ENCODE results near the gene MEN1.

MEN1 gene

GRCh38 chr11:64762674-64763525 is 47.5 kb downstream of the MEN1 start:
- DNase-seq (ENCODE audit: low read depth in 2 of 2) = no peak

- DNase-seq (ENCODE audit: low read depth in 2 of 2) = no peak
Measured at GRCh38 chr11:64762277-64762673, 48.1 kb downstream of the MEN1 start.

GRCh38 chr11:64760759-64761420 is 49.5 kb downstream of the MEN1 start:
- no peak for DNase-seq (ENCODE audit: low read depth in 2 of 2)

- no peak for DNase-seq (ENCODE audit: low read depth in 2 of 2)
Measured at GRCh38 chr11:64759722-64760719, 50.3 kb downstream of the MEN1 start, which contains the start of gene PYGM. TSS of gene PYGM (minus strand) at chr11:64759974. CDS start at chr11:64759898, 76 bp downstream.

GRCh38 chr11:64759131-64759721 is 51.1 kb downstream of the MEN1 start:
- no peak for DNase-seq (ENCODE audit: low read depth in 2 of 2)

- DNase-seq (ENCODE audit: low read depth in 2 of 2) = no peak
Measured at GRCh38 chr11:64758330-64759079, 51.8 kb downstream of the MEN1 start.

- DNase-seq (ENCODE audit: low read depth in 2 of 2) = no peak
Measured at GRCh38 chr11:64757549-64758329, 52.6 kb downstream of the MEN1 start.

GRCh38 chr11:64755681-64756361 is 54.5 kb downstream of the MEN1 start:
- DNase-seq (ENCODE audit: low read depth in 2 of 2) = no peak

- no peak for DNase-seq (ENCODE audit: low read depth in 2 of 2)
Measured at GRCh38 chr11:64754919-64755662, 55.3 kb downstream of the MEN1 start.

- DNase-seq (ENCODE audit: low read depth in 2 of 2) = no peak
Measured at GRCh38 chr11:64754124-64754918, 56.0 kb downstream of the MEN1 start.

All from activated CD8-positive, alpha-beta memory T cell treated with anti-CD3 and anti-CD28 coated beads for 4 hours (primary cell).